Vagina (tissue), 2 donors: ENCODE results near the gene CMSS1.

Experiments
- POLR2A ChIP-seq, 2 donors: fragments of 450-650 bp; IDR thresholded peaks; one replicate each; pipeline ENCODE4 v1.6.1; 2017; ENCODE audit warnings: antibody characterized with exemption in 2 of 2, mild to moderate bottlenecking in 2 of 2, moderate library complexity in 2 of 2
- POLR2AphosphoS5 ChIP-seq, 2 donors: sonication (generic); formaldehyde crosslinking; IDR thresholded peaks; one replicate each; pipeline ENCODE4 v1.9.0; 2017; ENCODE audit warnings: antibody characterized with exemption in 2 of 2, mild to moderate bottlenecking in 2 of 2, low read depth in 1 of 2; ENCODE audit not compliant: insufficient read depth in 1 of 2
- TF ChIP-seq, protein P1 (sequence below), 3 experiments: fragments of 450-650 bp in 2 of 3; fragments of 200-600 bp in 1 of 3; sonication (generic) in 1 of 3; IDR thresholded peaks; one replicate each; pipeline ENCODE4 v1.5.1; 2017 to 2019; ENCODE audit warnings: antibody characterized with exemption in 3 of 3, mild to moderate bottlenecking in 2 of 3, moderate library complexity in 2 of 3

DNA sequence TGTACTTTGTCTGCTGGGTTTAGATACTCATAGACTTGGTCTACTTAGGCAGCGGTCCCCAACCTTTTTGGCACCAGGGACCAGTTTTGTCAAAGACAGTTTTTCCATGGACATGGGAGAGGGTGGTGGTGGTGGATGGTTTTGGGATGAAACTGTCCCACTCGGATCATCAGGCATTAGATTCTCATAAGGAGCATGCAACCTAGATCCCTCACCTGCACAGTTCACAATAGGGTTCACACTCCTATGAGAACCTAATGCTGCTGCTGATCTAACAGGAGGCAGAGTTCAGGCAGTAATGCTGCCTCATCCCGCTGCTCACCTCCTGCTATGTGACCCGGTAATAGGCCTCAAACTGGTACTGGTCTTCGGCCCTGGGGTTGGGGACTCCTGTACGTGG is 45.3 kb downstream of the CMSS1 start:
- TF ChIP-seq, protein P1, sequence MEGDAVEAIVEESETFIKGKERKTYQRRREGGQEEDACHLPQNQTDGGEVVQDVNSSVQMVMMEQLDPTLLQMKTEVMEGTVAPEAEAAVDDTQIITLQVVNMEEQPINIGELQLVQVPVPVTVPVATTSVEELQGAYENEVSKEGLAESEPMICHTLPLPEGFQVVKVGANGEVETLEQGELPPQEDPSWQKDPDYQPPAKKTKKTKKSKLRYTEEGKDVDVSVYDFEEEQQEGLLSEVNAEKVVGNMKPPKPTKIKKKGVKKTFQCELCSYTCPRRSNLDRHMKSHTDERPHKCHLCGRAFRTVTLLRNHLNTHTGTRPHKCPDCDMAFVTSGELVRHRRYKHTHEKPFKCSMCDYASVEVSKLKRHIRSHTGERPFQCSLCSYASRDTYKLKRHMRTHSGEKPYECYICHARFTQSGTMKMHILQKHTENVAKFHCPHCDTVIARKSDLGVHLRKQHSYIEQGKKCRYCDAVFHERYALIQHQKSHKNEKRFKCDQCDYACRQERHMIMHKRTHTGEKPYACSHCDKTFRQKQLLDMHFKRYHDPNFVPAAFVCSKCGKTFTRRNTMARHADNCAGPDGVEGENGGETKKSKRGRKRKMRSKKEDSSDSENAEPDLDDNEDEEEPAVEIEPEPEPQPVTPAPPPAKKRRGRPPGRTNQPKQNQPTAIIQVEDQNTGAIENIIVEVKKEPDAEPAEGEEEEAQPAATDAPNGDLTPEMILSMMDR (IDR thresholded peaks at IDR 0.05): no peak
- TF ChIP-seq POLR2A (IDR thresholded peaks at IDR 0.05) (no peak), POLR2AphosphoS5 (IDR thresholded peaks at IDR 0.05; ENCODE audit: insufficient read depth in 1 of 2, low read depth in 1 of 2) (no peak)
